Activated naive CD4-positive, alpha-beta T cell treated with anti-CD3 and anti-CD28 coated beads, Interleukin-2, amount 10 ng/mL, durations not matched to agents 7 days and 5 days (primary cell): ENCODE results near the gene CACNA1G.
A peak's percentile ranks its signal among the peaks of the same experiment; 100 is the strongest.

ENCODE experiments used
- CTCF ChIA-PET: fragments of 350-600 bp; sonication (Branson Sonifier 250); formaldehyde crosslinking; loops from one replicate; lab custom pipeline; 2021; ENCODE audit warnings: antibody characterized with exemption; lab: Charles Lee
- DNase-seq: peaks from one replicate; pipeline ENCODE4 v3.0.0-alpha.2; 2020
- H3K27ac Mint-ChIP-seq: one replicate; pipeline ENCODE4 v1.8.0; 2021; ENCODE audit warnings: mild to moderate bottlenecking, moderate library complexity, mixed read lengths
- H3K27me3 Mint-ChIP-seq: one replicate; pipeline ENCODE4 v1.8.0; 2021; ENCODE audit warnings: mild to moderate bottlenecking, mixed read lengths
- H3K36me3 Mint-ChIP-seq: one replicate; pipeline ENCODE4 v1.8.0; 2021; ENCODE audit warnings: mixed read lengths
- H3K4me1 Mint-ChIP-seq: one replicate; pipeline ENCODE4 v1.8.0; 2021; ENCODE audit warnings: mixed read lengths
- H3K4me3 Mint-ChIP-seq: one replicate; pipeline ENCODE4 v1.8.0; 2021; ENCODE audit warnings: mild to moderate bottlenecking, moderate library complexity, mixed read lengths
- H3K9me3 Mint-ChIP-seq: one replicate; pipeline ENCODE4 v1.8.0; 2021; ENCODE audit warnings: mixed read lengths

CACNA1G gene

DNA sequence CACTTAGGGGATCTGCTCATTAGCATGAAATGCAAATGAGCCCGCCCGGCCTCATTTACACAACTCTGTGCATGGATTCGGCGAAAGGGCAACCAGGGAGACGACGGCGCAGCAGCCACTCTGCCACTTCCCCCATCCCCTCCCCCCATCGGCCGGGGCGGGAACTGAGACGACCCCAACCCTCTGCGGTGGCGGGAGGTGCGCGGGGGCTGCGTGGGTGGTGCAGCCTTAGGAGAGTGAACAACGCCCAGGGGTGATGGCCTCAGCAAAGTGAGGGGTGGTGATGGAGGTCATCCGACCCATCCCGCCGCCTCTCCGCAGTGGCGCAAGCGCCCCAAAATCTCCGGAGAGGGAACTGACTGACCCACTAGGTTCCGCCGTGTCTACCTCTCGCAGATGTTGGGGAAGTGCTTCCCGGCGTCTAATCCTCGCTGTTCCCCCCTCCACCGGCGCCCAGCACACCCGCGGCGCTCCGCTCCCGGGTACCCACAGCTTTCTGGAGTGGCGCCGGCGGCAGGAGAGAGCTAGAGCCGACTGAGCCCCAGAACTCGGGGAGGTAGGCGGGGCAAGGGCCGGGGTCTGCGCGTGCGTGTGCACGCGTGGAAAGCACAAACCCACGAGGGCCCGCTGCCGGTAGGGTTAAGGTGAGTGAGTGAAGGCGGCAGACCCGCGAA is 1.4 kb upstream of the CACNA1G start:
- Mint-ChIP-seq H3K27ac (no peak overlapping the region), H3K27me3 (peaks cover 86% of the 10 kb centered on the region), H3K9me3 (no peaks in the 10 kb centered on the region), H3K4me1 (peaks cover 16% of the 10 kb centered on the region), H3K36me3 (no peaks in the 10 kb centered on the region), H3K4me3 (peak overlapping the region; percentile 35)
- DNase-seq = peak; percentile 39
- CTCF ChIA-PET = interaction anchor here (1.5 to 2.9 kb wide), 2 partner anchors 9 to 67 kb away, joined by 7 to 13 read pairs; no protein-coding TSS in a partner anchor

DNA sequence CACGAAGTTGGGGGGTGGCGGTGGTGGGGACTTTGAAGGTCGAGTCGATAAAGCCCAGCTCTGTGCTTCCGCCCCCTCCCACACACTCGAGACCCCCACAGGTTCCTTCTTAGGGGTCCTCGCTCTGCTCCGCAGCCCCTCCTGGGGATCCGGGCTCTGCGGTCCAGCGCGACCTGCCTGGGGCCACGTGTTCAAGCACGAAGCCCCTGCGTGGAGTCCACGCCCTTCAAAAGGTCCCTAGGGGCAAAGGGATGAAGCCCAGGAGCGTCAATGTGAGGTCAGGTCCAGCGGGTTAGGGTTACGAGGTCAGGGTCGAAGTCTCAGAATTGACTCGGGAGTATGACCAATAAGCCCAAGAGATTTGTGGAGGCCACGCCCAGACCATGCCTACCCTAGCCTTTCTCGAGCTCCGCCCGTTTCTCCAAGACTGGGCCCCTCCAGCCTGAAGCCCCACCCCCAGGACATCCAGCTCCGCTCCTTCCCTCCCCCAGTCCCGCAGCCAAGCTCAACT is 786 bp upstream of the CACNA1G start:
- no peaks in the 10 kb centered on the region for H3K36me3 Mint-ChIP-seq
- H3K27ac Mint-ChIP-seq = no peak overlapping the region
- CTCF ChIA-PET = interaction anchor here (1.5 to 2.9 kb wide), 2 partner anchors 9 to 66 kb away, joined by 7 to 13 read pairs; no protein-coding TSS in a partner anchor
- H3K27me3 Mint-ChIP-seq = peaks cover 92% of the 10 kb centered on the region
- H3K4me1 Mint-ChIP-seq = peaks cover 16% of the 10 kb centered on the region
- H3K9me3 Mint-ChIP-seq = no peaks in the 10 kb centered on the region
- DNase-seq = peak; percentile 62
- H3K4me3 Mint-ChIP-seq = peak overlapping the region; percentile 56

GRCh38 chr17:50560931-50561745 is 623 bp downstream of the CACNA1G start:
- H3K27me3 Mint-ChIP-seq = peaks cover 100% of the 10 kb centered on the region
- no peak overlapping the region for H3K27ac Mint-ChIP-seq
- H3K36me3 Mint-ChIP-seq = no peaks in the 10 kb centered on the region
- H3K4me3 Mint-ChIP-seq = no peak overlapping the region
- H3K4me1 Mint-ChIP-seq = peaks cover 18% of the 10 kb centered on the region
- CTCF ChIA-PET = interaction anchor here (1.2 to 2.9 kb wide), 2 partner anchors 11 to 70 kb away, joined by 4 to 13 read pairs; no protein-coding TSS in a partner anchor
- no peaks in the 10 kb centered on the region for H3K9me3 Mint-ChIP-seq
- DNase-seq = peak; percentile 50

GRCh38 chr17:50561746-50562141 is 1.2 kb downstream of the CACNA1G start:
- Mint-ChIP-seq H3K4me1 (peaks cover 18% of the 10 kb centered on the region), H3K27ac (no peak overlapping the region), H3K4me3 (no peak overlapping the region), H3K9me3 (no peaks in the 10 kb centered on the region), H3K27me3 (peaks cover 100% of the 10 kb centered on the region), H3K36me3 (no peaks in the 10 kb centered on the region)
- DNase-seq = no peak
- CTCF ChIA-PET = interaction anchor here (1.2 to 2.9 kb wide), 2 partner anchors 11 to 69 kb away, joined by 4 to 13 read pairs; no protein-coding TSS in a partner anchor

GRCh38 chr17:50562242-50563091 is 2.0 kb downstream of the CACNA1G start:
- H3K27ac Mint-ChIP-seq = peak overlapping the region; percentile 71
- H3K9me3 Mint-ChIP-seq = no peaks in the 10 kb centered on the region
- peak overlapping the region; percentile 30 for H3K4me3 Mint-ChIP-seq
- peaks cover 18% of the 10 kb centered on the region for H3K4me1 Mint-ChIP-seq
- DNase-seq = peak; percentile 34
- H3K27me3 Mint-ChIP-seq = peaks cover 100% of the 10 kb centered on the region
- CTCF ChIA-PET = interaction anchor here (1.0 to 1.5 kb wide), 4 partner anchors 11 to 133 kb away, joined by 3 to 4 read pairs (median 3); no protein-coding TSS in a partner anchor
- no peaks in the 10 kb centered on the region for H3K36me3 Mint-ChIP-seq

DNA sequence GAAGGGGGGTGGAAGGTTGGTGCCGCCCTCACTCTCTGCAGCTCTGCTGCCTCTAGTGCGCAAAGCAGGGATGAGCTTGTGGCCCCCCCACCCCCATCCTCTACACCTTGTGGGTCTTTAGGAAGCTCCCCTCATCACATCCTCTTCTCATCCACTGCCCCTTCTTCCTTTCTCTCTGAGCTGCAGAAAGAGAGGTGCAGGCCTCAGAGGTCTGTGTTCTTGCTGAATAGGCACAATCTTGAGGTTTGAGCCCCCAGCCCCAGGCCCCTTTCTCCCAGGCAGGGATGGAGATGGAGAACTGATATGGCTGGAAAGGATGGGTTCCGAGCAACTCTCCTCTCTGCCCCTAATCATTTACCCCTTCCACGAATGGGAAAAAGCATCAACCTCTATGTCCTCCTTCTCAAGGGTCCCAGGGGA is 2.6 kb downstream of the CACNA1G start:
- H3K36me3 Mint-ChIP-seq = no peaks in the 10 kb centered on the region
- peaks cover 100% of the 10 kb centered on the region for H3K27me3 Mint-ChIP-seq
- no peaks in the 10 kb centered on the region for H3K9me3 Mint-ChIP-seq
- CTCF ChIA-PET = interaction anchor here (1.0 to 1.5 kb wide), 3 partner anchors 10 to 132 kb away, joined by 3 read pairs; no protein-coding TSS in a partner anchor
- no peak for DNase-seq
- H3K4me1 Mint-ChIP-seq = peaks cover 18% of the 10 kb centered on the region
- H3K27ac Mint-ChIP-seq = no peak overlapping the region
- no peak overlapping the region for H3K4me3 Mint-ChIP-seq

GRCh38 chr17:50564916-50565315 is 4.4 kb downstream of the CACNA1G start:
- CTCF ChIA-PET = interaction anchor here (1.1 kb wide), 1 partner anchor 10 kb away, joined by 4 read pairs; no protein-coding TSS in a partner anchor
- DNase-seq = no peak
- H3K4me1 Mint-ChIP-seq = peaks cover 13% of the 10 kb centered on the region
- no peak overlapping the region for H3K4me3 Mint-ChIP-seq
- no peaks in the 10 kb centered on the region for H3K36me3 Mint-ChIP-seq
- H3K9me3 Mint-ChIP-seq = no peaks in the 10 kb centered on the region
- H3K27me3 Mint-ChIP-seq = peaks cover 100% of the 10 kb centered on the region
- H3K27ac Mint-ChIP-seq = no peak overlapping the region

GRCh38 chr17:50565402-50566350 is 5.2 kb downstream of the CACNA1G start:
- Mint-ChIP-seq H3K27me3 (peaks cover 99% of the 10 kb centered on the region), H3K9me3 (no peaks in the 10 kb centered on the region), H3K36me3 (no peaks in the 10 kb centered on the region), H3K4me3 (no peak overlapping the region), H3K4me1 (peaks cover 9% of the 10 kb centered on the region), H3K27ac (no peak overlapping the region)
- CTCF ChIA-PET = interaction anchor here (1.1 kb wide), 1 partner anchor 10 kb away, joined by 4 read pairs; no protein-coding TSS in a partner anchor
- DNase-seq = no peak

- CTCF ChIA-PET = no interaction called here
- Mint-ChIP-seq H3K27ac (no peak overlapping the region), H3K4me1 (peaks cover 9% of the 10 kb centered on the region), H3K36me3 (no peaks in the 10 kb centered on the region), H3K9me3 (no peaks in the 10 kb centered on the region), H3K27me3 (peaks cover 97% of the 10 kb centered on the region), H3K4me3 (no peak overlapping the region)
- no peak for DNase-seq
Measured at GRCh38 chr17:50566886-50567285, 6.4 kb downstream of the CACNA1G start.

DNA sequence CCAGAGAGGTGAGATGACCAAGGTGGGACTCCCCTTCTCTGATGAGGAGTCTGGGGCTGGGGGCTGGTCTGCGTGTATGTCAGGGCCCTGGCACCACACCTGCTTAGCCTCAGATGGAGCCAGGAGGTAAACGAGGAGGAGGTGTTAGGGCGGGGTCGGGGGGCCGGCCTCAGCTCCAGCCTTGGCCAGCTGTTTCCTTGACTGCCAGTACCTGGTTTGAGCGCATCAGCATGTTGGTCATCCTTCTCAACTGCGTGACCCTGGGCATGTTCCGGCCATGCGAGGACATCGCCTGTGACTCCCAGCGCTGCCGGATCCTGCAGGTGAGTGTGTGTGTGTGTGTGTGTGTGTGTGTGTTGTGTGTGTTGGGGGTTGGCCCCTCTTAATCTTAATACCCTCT is 8.1 kb downstream of the CACNA1G start:
- CTCF ChIA-PET = no interaction called here
- Mint-ChIP-seq H3K4me3 (no peak overlapping the region), H3K36me3 (no peaks in the 10 kb centered on the region), H3K27me3 (peaks cover 89% of the 10 kb centered on the region), H3K9me3 (no peaks in the 10 kb centered on the region), H3K4me1 (peaks cover 4% of the 10 kb centered on the region), H3K27ac (no peak overlapping the region)
- DNase-seq = no peak

DNA sequence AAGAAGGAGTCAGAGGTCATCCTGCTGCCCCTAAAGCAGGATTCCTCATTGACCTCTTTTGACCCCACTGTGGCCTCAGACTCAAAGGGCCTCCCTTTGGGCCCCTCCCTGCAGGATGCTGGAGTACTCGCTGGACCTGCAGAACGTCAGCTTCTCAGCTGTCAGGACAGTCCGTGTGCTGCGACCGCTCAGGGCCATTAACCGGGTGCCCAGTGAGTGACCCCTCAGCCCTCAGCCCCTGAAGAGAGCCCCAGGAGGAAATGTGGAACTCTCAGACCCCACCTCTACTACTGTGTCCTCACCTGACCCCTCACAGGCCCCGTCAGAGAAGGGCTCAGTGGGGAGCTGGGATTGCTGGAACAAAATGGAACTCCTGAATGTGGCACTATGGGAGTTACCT is 9.1 kb downstream of the CACNA1G start:
- H3K4me3 Mint-ChIP-seq = no peak overlapping the region

DNA sequence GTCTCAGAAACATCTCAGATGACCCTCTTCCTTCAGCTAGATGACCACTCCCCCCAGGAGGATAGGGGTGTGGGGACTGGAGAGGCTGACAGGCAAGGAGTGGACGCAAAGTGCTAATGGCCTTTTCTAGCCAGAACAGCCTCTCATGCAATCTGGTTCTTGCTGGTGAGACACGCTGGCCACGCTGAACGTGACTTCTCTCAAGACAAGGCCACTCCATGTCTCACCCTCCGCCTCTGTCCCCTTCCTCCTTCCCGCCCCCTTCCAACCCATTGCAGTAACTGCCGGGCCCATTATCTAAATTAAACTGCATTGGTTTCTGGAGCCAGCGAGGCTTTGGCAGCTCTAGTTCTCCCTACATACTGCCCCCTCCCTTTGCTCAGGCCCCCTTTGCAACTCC is 9.5 kb downstream of the CACNA1G start:
- Mint-ChIP-seq H3K9me3 (no peaks in the 10 kb centered on the region), H3K27ac (no peak overlapping the region), H3K4me3 (no peak overlapping the region), H3K36me3 (no peaks in the 10 kb centered on the region), H3K27me3 (peaks cover 76% of the 10 kb centered on the region), H3K4me1 (peaks cover under 1% of the 10 kb centered on the region)
- CTCF ChIA-PET = no interaction called here
- no peak for DNase-seq

More for the DNA sequence above, 9.1 kb downstream of the CACNA1G start:
- peaks cover 2% of the 10 kb centered on the region for H3K4me1 Mint-ChIP-seq
- no peak for DNase-seq
- peaks cover 80% of the 10 kb centered on the region for H3K27me3 Mint-ChIP-seq
- H3K27ac Mint-ChIP-seq = no peak overlapping the region
- no peaks in the 10 kb centered on the region for H3K36me3 Mint-ChIP-seq
- H3K9me3 Mint-ChIP-seq = no peaks in the 10 kb centered on the region
- CTCF ChIA-PET = no interaction called here
